Stimulated activated CD8-positive, alpha-beta memory T cell treated with anti-CD3 and anti-CD28 coated beads, Interleukin-15, amount 100 ng/mL, for 4 hours (primary cell): Measurements from ENCODE around the gene CFAP54.
"Not testable (repeated sequence)": the region's sequence is repeated elsewhere in the genome, so short reads cannot be mapped to it uniquely, and the experiment has no call there.

Experiments used
- DNase-seq, 2 donors: peaks; one replicate each; pipeline ENCODE4 v3.0.0-alpha.2; 2020; ENCODE audit warnings: low read depth in 2 of 2

Gene CFAP54

GRCh38 chr12:96489392-96490056 is at the start of gene CFAP54:
CFAP54 (plus strand) TSS chr12:96489577; CDS start chr12:96489610, 33 bp downstream.
- peak; percentile 86 to 88 for DNase-seq

GRCh38 chr12:96441816-96442215 is 47.6 kb upstream of the CFAP54 start:
- DNase-seq = no peak

GRCh38 chr12:96442906-96443305 is 46.5 kb upstream of the CFAP54 start:
- DNase-seq = no peak

GRCh38 chr12:96444399-96444798 is 45.0 kb upstream of the CFAP54 start:
- no peak for DNase-seq

GRCh38 chr12:96445691-96446583 is 43.4 kb upstream of the CFAP54 start:
- no peak for DNase-seq

GRCh38 chr12:96447256-96447655 is 42.1 kb upstream of the CFAP54 start:
- no peak for DNase-seq

- DNase-seq = no peak
Observed at GRCh38 chr12:96448300-96448699, 41.1 kb upstream of the CFAP54 start.

- no peak for DNase-seq
Observed at GRCh38 chr12:96452261-96452922, 37.0 kb upstream of the CFAP54 start.

GRCh38 chr12:96454396-96454795 is 35.0 kb upstream of the CFAP54 start:
- no peak for DNase-seq

GRCh38 chr12:96456265-96456974 is 33.0 kb upstream of the CFAP54 start:
- DNase-seq = no peak

GRCh38 chr12:96457191-96457930 is 32.0 kb upstream of the CFAP54 start:
- DNase-seq = no peak

GRCh38 chr12:96459281-96459680 is 30.1 kb upstream of the CFAP54 start:
- not testable (repeated sequence) for DNase-seq

GRCh38 chr12:96462571-96463280 is 26.7 kb upstream of the CFAP54 start:
- DNase-seq = no peak

GRCh38 chr12:96465896-96466295 is 23.5 kb upstream of the CFAP54 start:
- DNase-seq = no peak

GRCh38 chr12:96466939-96467751 is 22.2 kb upstream of the CFAP54 start:
- DNase-seq = no peak

- DNase-seq = no peak
Observed at GRCh38 chr12:96471368-96472050, 17.9 kb upstream of the CFAP54 start.

- DNase-seq = no peak
Observed at GRCh38 chr12:96472384-96472783, 17.0 kb upstream of the CFAP54 start.

GRCh38 chr12:96473394-96474093 is 15.8 kb upstream of the CFAP54 start:
- peak; percentile 5 for DNase-seq
